NCI-H128 (cell line): Measurements from ENCODE around the gene MAT1A.
"Not testable (repeated sequence)": the region's sequence is repeated elsewhere in the genome, so short reads cannot be mapped to it uniquely, and the experiment has no call there.

Source experiments
- DNase-seq: peaks from one replicate; lab custom pipeline; 2025; ENCODE audit not compliant: unreplicated experiment; lab: John Stamatoyannopoulos, UW

The MAT1A gene

GRCh38 chr10:80265740-80266512 is 23.5 kb downstream of the MAT1A start:
- no peak for DNase-seq

GRCh38 chr10:80264081-80265056 is 25.1 kb downstream of the MAT1A start:
- DNase-seq = no peak

- no peak for DNase-seq
Measured at GRCh38 chr10:80261316-80262030, 28.0 kb downstream of the MAT1A start.

GRCh38 chr10:80260295-80261243 is 28.9 kb downstream of the MAT1A start:
- peak; percentile 5 for DNase-seq

GRCh38 chr10:80259405-80259871 is 30.0 kb downstream of the MAT1A start:
- no peak for DNase-seq

GRCh38 chr10:80256798-80257197 is 32.7 kb downstream of the MAT1A start:
- not testable (repeated sequence) for DNase-seq

GRCh38 chr10:80254726-80255125 is 34.7 kb downstream of the MAT1A start:
- DNase-seq = not testable (repeated sequence)

- DNase-seq = not testable (repeated sequence)
Measured at GRCh38 chr10:80253963-80254271, 35.5 kb downstream of the MAT1A start.

GRCh38 chr10:80253266-80253962 is 36.0 kb downstream of the MAT1A start:
- DNase-seq = no peak

GRCh38 chr10:80252296-80252887 is 37.1 kb downstream of the MAT1A start:
- DNase-seq = no peak

- not testable (repeated sequence) for DNase-seq
Measured at GRCh38 chr10:80251703-80252280, 37.7 kb downstream of the MAT1A start.

GRCh38 chr10:80250399-80250798 is 39.1 kb downstream of the MAT1A start:
- not testable (repeated sequence) for DNase-seq

- not testable (repeated sequence) for DNase-seq
Measured at GRCh38 chr10:80249906-80250305, 39.6 kb downstream of the MAT1A start.

GRCh38 chr10:80247611-80248010 is 41.8 kb downstream of the MAT1A start:
- not testable (repeated sequence) for DNase-seq

- DNase-seq = not testable (repeated sequence)
Measured at GRCh38 chr10:80244371-80244770, 45.1 kb downstream of the MAT1A start.

GRCh38 chr10:80242341-80242740 is 47.1 kb downstream of the MAT1A start:
- DNase-seq = not testable (repeated sequence)

GRCh38 chr10:80236457-80236856 is 53.0 kb downstream of the MAT1A start:
- DNase-seq = not testable (repeated sequence)

GRCh38 chr10:80234331-80235235 is 54.9 kb downstream of the MAT1A start:
- not testable (repeated sequence) for DNase-seq
